ENCODE measurements around the gene TSKS.

Gene TSKS

GRCh38 chr19:49712397-49712859, 50.7 kb downstream of the TSKS start:
- Histone ChIP-seq H3K4me1 (ENCODE audit: insufficient read depth, low read length) (no peaks in the 10 kb centered on the region), H3K9me3 (ENCODE audit: insufficient read depth, low read depth, low read length) (no peaks in the 10 kb centered on the region), H3K27ac (ENCODE audit: low read depth, low read length) (no peak overlapping the region), H3K36me3 (ENCODE audit: insufficient read depth, low read length) (peaks cover 18% of the 10 kb centered on the region), H3K27me3 (ENCODE audit: insufficient read depth, low read length) (no peaks in the 10 kb centered on the region), H3K9ac (ENCODE audit: low read depth, low read length) (no peak overlapping the region), H3K4me3 (ENCODE audit: low read length) (no peak overlapping the region)
- 69% methylated on average over 20 of the region's 20 CpGs for WGBS

GRCh38 chr19:49710372-49710951, 52.6 kb downstream of the TSKS start:
- Histone ChIP-seq H3K27ac (ENCODE audit: low read depth, low read length) (no peak overlapping the region), H3K4me1 (ENCODE audit: insufficient read depth, low read length) (no peaks in the 10 kb centered on the region), H3K36me3 (ENCODE audit: insufficient read depth, low read length) (peaks cover 26% of the 10 kb centered on the region), H3K9ac (ENCODE audit: low read depth, low read length) (no peak overlapping the region), H3K9me3 (ENCODE audit: insufficient read depth, low read depth, low read length) (no peaks in the 10 kb centered on the region), H3K27me3 (ENCODE audit: insufficient read depth, low read length) (no peaks in the 10 kb centered on the region), H3K4me3 (ENCODE audit: low read length) (no peak overlapping the region)
- WGBS = 93% methylated on average over 20 of the region's 20 CpGs

GRCh38 chr19:49705919-49706318, 57.2 kb downstream of the TSKS start:
- no peak overlapping the region for H3K9ac ChIP-seq (ENCODE audit: low read depth, low read length)

GRCh38 chr19:49704888-49705642, 58.0 kb downstream of the TSKS start:
- Histone ChIP-seq H3K27ac (ENCODE audit: low read depth, low read length) (no peak overlapping the region), H3K27me3 (ENCODE audit: insufficient read depth, low read length) (peaks cover 5% of the 10 kb centered on the region; the same call in 1 of the 2 replicates), H3K4me3 (ENCODE audit: low read length) (no peak overlapping the region), H3K9ac (ENCODE audit: low read depth, low read length) (no peak overlapping the region), H3K9me3 (ENCODE audit: insufficient read depth, low read depth, low read length) (no peaks in the 10 kb centered on the region), H3K4me1 (ENCODE audit: insufficient read depth, low read length) (no peaks in the 10 kb centered on the region), H3K36me3 (ENCODE audit: insufficient read depth, low read length) (peaks cover 20% of the 10 kb centered on the region)
- WGBS = 95% methylated on average over 22 of the region's 22 CpGs

More at GRCh38 chr19:49705919-49706318, 57.2 kb downstream of the TSKS start:
- Histone ChIP-seq H3K27ac (ENCODE audit: low read depth, low read length) (no peak overlapping the region), H3K36me3 (ENCODE audit: insufficient read depth, low read length) (peaks cover 27% of the 10 kb centered on the region), H3K4me1 (ENCODE audit: insufficient read depth, low read length) (no peaks in the 10 kb centered on the region), H3K9me3 (ENCODE audit: insufficient read depth, low read depth, low read length) (no peaks in the 10 kb centered on the region), H3K27me3 (ENCODE audit: insufficient read depth, low read length) (peaks cover 5% of the 10 kb centered on the region; the same call in 1 of the 2 replicates), H3K4me3 (ENCODE audit: low read length) (no peak overlapping the region)
- WGBS = 94% methylated on average over 16 of the region's 16 CpGs

- WGBS = 14% methylated on average over 39 of the region's 40 CpGs
- peaks cover 22% of the 10 kb centered on the region for H3K36me3 ChIP-seq (ENCODE audit: insufficient read depth, low read length)
- no peaks in the 10 kb centered on the region for H3K9me3 ChIP-seq (ENCODE audit: insufficient read depth, low read depth, low read length)
- H3K4me1 ChIP-seq (ENCODE audit: insufficient read depth, low read length) = no peaks in the 10 kb centered on the region
- peaks cover 5% of the 10 kb centered on the region; the same call in 1 of the 2 replicates for H3K27me3 ChIP-seq (ENCODE audit: insufficient read depth, low read length)
- no peak overlapping the region for H3K27ac ChIP-seq (ENCODE audit: low read depth, low read length)
- H3K4me3 ChIP-seq (ENCODE audit: low read length) = peak overlapping the region; percentile 34
- no peak overlapping the region for H3K9ac ChIP-seq (ENCODE audit: low read depth, low read length)
Measured at GRCh38 chr19:49701271-49701786, 61.8 kb downstream of the TSKS start.

- no peak overlapping the region for H3K27ac ChIP-seq (ENCODE audit: low read depth, low read length)
- WGBS = 71% methylated on average over 11 of the region's 11 CpGs
- no peak overlapping the region for H3K9ac ChIP-seq (ENCODE audit: low read depth, low read length)
- no peaks in the 10 kb centered on the region for H3K4me1 ChIP-seq (ENCODE audit: insufficient read depth, low read length)
- H3K27me3 ChIP-seq (ENCODE audit: insufficient read depth, low read length) = peaks cover 5% of the 10 kb centered on the region; the same call in 1 of the 2 replicates
- H3K4me3 ChIP-seq (ENCODE audit: low read length) = no peak overlapping the region
- H3K36me3 ChIP-seq (ENCODE audit: insufficient read depth, low read length) = peaks cover 18% of the 10 kb centered on the region
- H3K9me3 ChIP-seq (ENCODE audit: insufficient read depth, low read depth, low read length) = no peaks in the 10 kb centered on the region
Measured at GRCh38 chr19:49700563-49700962, 62.5 kb downstream of the TSKS start.

GRCh38 chr19:49699364-49699763, 63.7 kb downstream of the TSKS start:
- no peak overlapping the region for H3K27ac ChIP-seq (ENCODE audit: low read depth, low read length)
- no peaks in the 10 kb centered on the region for H3K4me1 ChIP-seq (ENCODE audit: insufficient read depth, low read length)
- H3K9ac ChIP-seq (ENCODE audit: low read depth, low read length) = no peak overlapping the region
- H3K9me3 ChIP-seq (ENCODE audit: insufficient read depth, low read depth, low read length) = no peaks in the 10 kb centered on the region
- 88% methylated on average over 5 of the region's 5 CpGs for WGBS
- H3K36me3 ChIP-seq (ENCODE audit: insufficient read depth, low read length) = peaks cover 11% of the 10 kb centered on the region; the same call in 1 of the 2 replicates
- H3K27me3 ChIP-seq (ENCODE audit: insufficient read depth, low read length) = peaks cover 5% of the 10 kb centered on the region; the same call in 1 of the 2 replicates
- H3K4me3 ChIP-seq (ENCODE audit: low read length) = no peak overlapping the region

GRCh38 chr19:49696865-49697264, 66.2 kb downstream of the TSKS start:
- Histone ChIP-seq H3K4me1 (ENCODE audit: insufficient read depth, low read length) (no peaks in the 10 kb centered on the region), H3K9ac (ENCODE audit: low read depth, low read length) (no peak overlapping the region), H3K27ac (ENCODE audit: low read depth, low read length) (no peak overlapping the region), H3K27me3 (ENCODE audit: insufficient read depth, low read length) (peaks cover 5% of the 10 kb centered on the region; the same call in 1 of the 2 replicates), H3K9me3 (ENCODE audit: insufficient read depth, low read depth, low read length) (no peaks in the 10 kb centered on the region), H3K36me3 (ENCODE audit: insufficient read depth, low read length) (peaks cover 19% of the 10 kb centered on the region), H3K4me3 (ENCODE audit: low read length) (no peak overlapping the region)
- WGBS = 91% methylated on average over 7 of the region's 7 CpGs

GRCh38 chr19:49696115-49696514, 67.0 kb downstream of the TSKS start:
- Histone ChIP-seq H3K9me3 (ENCODE audit: insufficient read depth, low read depth, low read length) (no peaks in the 10 kb centered on the region), H3K4me1 (ENCODE audit: insufficient read depth, low read length) (no peaks in the 10 kb centered on the region), H3K4me3 (ENCODE audit: low read length) (no peak overlapping the region), H3K9ac (ENCODE audit: low read depth, low read length) (no peak overlapping the region), H3K27ac (ENCODE audit: low read depth, low read length) (no peak overlapping the region), H3K27me3 (ENCODE audit: insufficient read depth, low read length) (peaks cover 2% of the 10 kb centered on the region; the same call in 1 of the 2 replicates), H3K36me3 (ENCODE audit: insufficient read depth, low read length) (peaks cover 19% of the 10 kb centered on the region)
- whole genome bisulfite sequencing = 87% methylated on average over 6 of the region's 6 CpGs

- Histone ChIP-seq H3K9me3 (ENCODE audit: insufficient read depth, low read depth, low read length) (no peaks in the 10 kb centered on the region), H3K27ac (ENCODE audit: low read depth, low read length) (no peak overlapping the region), H3K9ac (ENCODE audit: low read depth, low read length) (no peak overlapping the region), H3K4me1 (ENCODE audit: insufficient read depth, low read length) (peaks cover 6% of the 10 kb centered on the region), H3K27me3 (ENCODE audit: insufficient read depth, low read length) (no peaks in the 10 kb centered on the region), H3K4me3 (ENCODE audit: low read length) (peak overlapping the region; percentile 67), H3K36me3 (ENCODE audit: insufficient read depth, low read length) (peaks cover 28% of the 10 kb centered on the region)
- 82% methylated on average over 16 of the region's 16 CpGs for WGBS
Measured at GRCh38 chr19:49692147-49692506, 71.0 kb downstream of the TSKS start.
